Gastrocnemius medialis (tissue), 4 donors: Measurements from ENCODE around the gene RERE. TPM values are rescaled to one million over a fixed set of nuclear protein-coding genes. Genes with fewer than 3 reads are reported as not detected.

Source experiments
- ATAC-seq, 2 donors: fragments of 150-250 bp; one replicate each; pipeline ENCODE4 v1.9.1; 2016
- DNase-seq, 2 donors: peaks; one replicate each; pipeline ENCODE4 v3.0.0-alpha.2; 2019
- H3K27ac ChIP-seq, 4 donors: fragments of 200-600 bp; sonication (generic); 1 replicate in 1 of 4; 2 replicates in 3 of 4; pipeline ENCODE4 v1.5.1; 2016 to 2018; ENCODE audit warnings: mild to moderate bottlenecking in 2 of 4, moderate library complexity in 1 of 4
- H3K27me3 ChIP-seq, 3 donors: fragments of 200-600 bp; sonication (generic) in 2 of 3; 1 replicate in 1 of 3; 2 replicates in 2 of 3; pipeline versions ENCODE4 v1.5.1 to v1.6.0; 2016 to 2019; ENCODE audit warnings: mild to moderate bottlenecking in 1 of 3, moderate library complexity in 1 of 3
- H3K36me3 ChIP-seq, 2 donors: fragments of 200-600 bp; sonication (generic) in 1 of 2; one replicate each; pipeline ENCODE4 v1.5.1; 2017 to 2018
- H3K4me1 ChIP-seq, 2 donors: fragments of 200-600 bp; sonication (generic) in 1 of 2; one replicate each; pipeline ENCODE4 v1.5.1; 2016 to 2017; ENCODE audit warnings: mild to moderate bottlenecking in 2 of 2
- H3K4me3 ChIP-seq, 4 donors: fragments of 200-600 bp; sonication (generic) in 3 of 4; 1 replicate in 1 of 4; 2 replicates in 3 of 4; pipeline ENCODE4 v1.5.1; 2016 to 2019; ENCODE audit warnings: mild to moderate bottlenecking in 2 of 4
- H3K9me3 ChIP-seq, 3 donors: fragments of 200-600 bp; sonication (generic) in 2 of 3; 1 replicate in 1 of 3; 2 replicates in 2 of 3; pipeline ENCODE4 v1.5.1; 2016 to 2019
- POLR2A ChIP-seq, 2 donors: fragments of 450-650 bp; IDR thresholded peaks; one replicate each; pipeline ENCODE4 v1.6.1; 2017; ENCODE audit warnings: antibody characterized with exemption in 2 of 2, mild to moderate bottlenecking in 2 of 2, moderate library complexity in 2 of 2
- in situ Hi-C, 4 donors: fragments of 200-750 bp; cut with MboI; loops; one replicate each; pipeline versions ENCODE4 v1.15.0 to v1.8.0; 2017; ENCODE audit warnings: low sequenced_read_pairs in 4 of 4
- intact Hi-C: fragments of 100-400 bp; cut with DNase I; formaldehyde crosslinking; loops from one replicate; pipeline ENCODE4 v1.15.1; 2023; ENCODE audit warnings: low total_unique reads
- total RNA-seq, 4 donors: library from RNA; depleted of rRNA; stranded (reverse); fragments of >200 nt; gene quantifications; one replicate each; pipeline versions ENCODE4 v1.1.0 to v1.2.3, GENCODE V29; 2016
- TF ChIP-seq, protein P1 (sequence below), 5 experiments: fragments of 450-650 bp in 3 of 5; fragments of 200-600 bp in 2 of 5; sonication (generic) in 2 of 5; IDR thresholded peaks in 4 of 5; conservative IDR thresholded peaks in 1 of 5; 1 replicate in 4 of 5; 2 replicates in 1 of 5; pipeline ENCODE4 v1.5.1; 2016 to 2019; ENCODE audit warnings: antibody characterized with exemption in 5 of 5, mild to moderate bottlenecking in 3 of 5, moderate library complexity in 3 of 5

Gene RERE
- total RNA-seq, 4 donors from 2014 or later: 60.8 to 106 (median 102) TPM

- peak overlapping the region; percentile 39 to 95 (median 74) for H3K27ac ChIP-seq
- no peak for DNase-seq
- ATAC-seq: peak in 1 of 2 donors; percentile 11
- peaks cover 11 to 100% of the 10 kb centered on the region in 2 donors for H3K36me3 ChIP-seq
- H3K27me3 ChIP-seq: no peaks in the 10 kb centered on the region
- in situ Hi-C loops (no loop called here), intact Hi-C loops (no loop called here)
- H3K4me1 ChIP-seq: peaks cover 31 to 39% of the 10 kb centered on the region in 2 donors
- no peaks in the 10 kb centered on the region for H3K9me3 ChIP-seq
- TF ChIP-seq, protein P1, sequence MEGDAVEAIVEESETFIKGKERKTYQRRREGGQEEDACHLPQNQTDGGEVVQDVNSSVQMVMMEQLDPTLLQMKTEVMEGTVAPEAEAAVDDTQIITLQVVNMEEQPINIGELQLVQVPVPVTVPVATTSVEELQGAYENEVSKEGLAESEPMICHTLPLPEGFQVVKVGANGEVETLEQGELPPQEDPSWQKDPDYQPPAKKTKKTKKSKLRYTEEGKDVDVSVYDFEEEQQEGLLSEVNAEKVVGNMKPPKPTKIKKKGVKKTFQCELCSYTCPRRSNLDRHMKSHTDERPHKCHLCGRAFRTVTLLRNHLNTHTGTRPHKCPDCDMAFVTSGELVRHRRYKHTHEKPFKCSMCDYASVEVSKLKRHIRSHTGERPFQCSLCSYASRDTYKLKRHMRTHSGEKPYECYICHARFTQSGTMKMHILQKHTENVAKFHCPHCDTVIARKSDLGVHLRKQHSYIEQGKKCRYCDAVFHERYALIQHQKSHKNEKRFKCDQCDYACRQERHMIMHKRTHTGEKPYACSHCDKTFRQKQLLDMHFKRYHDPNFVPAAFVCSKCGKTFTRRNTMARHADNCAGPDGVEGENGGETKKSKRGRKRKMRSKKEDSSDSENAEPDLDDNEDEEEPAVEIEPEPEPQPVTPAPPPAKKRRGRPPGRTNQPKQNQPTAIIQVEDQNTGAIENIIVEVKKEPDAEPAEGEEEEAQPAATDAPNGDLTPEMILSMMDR (IDR thresholded peaks at IDR 0.05 in 4 of 5, conservative IDR thresholded peaks at IDR 0.05 in 1 of 5): no peak
- no peak for TF ChIP-seq POLR2A (IDR thresholded peaks at IDR 0.05)
- H3K4me3 ChIP-seq: no peak overlapping the region
Measured at GRCh38 chr1:8358897-8359616, 458.4 kb downstream of the RERE start.

- H3K36me3 ChIP-seq: peaks cover 11 to 100% of the 10 kb centered on the region in 2 donors
- in situ Hi-C loops (no loop called here), intact Hi-C loops (no loop called here)
- ATAC-seq (no peak), DNase-seq (no peak)
- no peak overlapping the region for H3K4me3 ChIP-seq
- H3K27me3 ChIP-seq: no peaks in the 10 kb centered on the region
- H3K4me1 ChIP-seq: peaks cover 30 to 38% of the 10 kb centered on the region in 2 donors
- H3K9me3 ChIP-seq: no peaks in the 10 kb centered on the region
- TF ChIP-seq, protein P1 (IDR thresholded peaks at IDR 0.05 in 4 of 5, conservative IDR thresholded peaks at IDR 0.05 in 1 of 5): no peak
- TF ChIP-seq POLR2A (IDR thresholded peaks at IDR 0.05): no peak
- peak overlapping the region; percentile 44 to 95 (median 74) for H3K27ac ChIP-seq
Measured at GRCh38 chr1:8358241-8358896, 459.1 kb downstream of the RERE start.

- no peak overlapping the region for H3K4me3 ChIP-seq
- peak overlapping the region; percentile 44 to 95 (median 74) for H3K27ac ChIP-seq
- H3K4me1 ChIP-seq: peaks cover 27 to 40% of the 10 kb centered on the region in 2 donors
- TF ChIP-seq, protein P1 (IDR thresholded peaks at IDR 0.05 in 4 of 5, conservative IDR thresholded peaks at IDR 0.05 in 1 of 5): no peak
- TF ChIP-seq POLR2A (IDR thresholded peaks at IDR 0.05): no peak
- H3K36me3 ChIP-seq: peaks cover 11 to 99% of the 10 kb centered on the region in 2 donors
- no peak for DNase-seq
- ATAC-seq: no peak
- no peaks in the 10 kb centered on the region for H3K9me3 ChIP-seq
- H3K27me3 ChIP-seq: no peaks in the 10 kb centered on the region
- intact Hi-C loops: no loop called here
- in situ Hi-C loops: no loop called here
Measured at GRCh38 chr1:8357329-8358101, 459.9 kb downstream of the RERE start.

GRCh38 chr1:8356256-8357209 is 460.9 kb downstream of the RERE start:
- ATAC-seq: no peak
- peaks cover 10 to 89% of the 10 kb centered on the region in 2 donors for H3K36me3 ChIP-seq
- peak overlapping the region; percentile 44 to 95 (median 74) for H3K27ac ChIP-seq
- intact Hi-C loops (no loop called here), in situ Hi-C loops (no loop called here)
- H3K4me3 ChIP-seq: no peak overlapping the region
- no peaks in the 10 kb centered on the region for H3K9me3 ChIP-seq
- no peaks in the 10 kb centered on the region for H3K27me3 ChIP-seq
- TF ChIP-seq, protein P1 (IDR thresholded peaks at IDR 0.05 in 4 of 5, conservative IDR thresholded peaks at IDR 0.05 in 1 of 5): no peak
- no peak for TF ChIP-seq POLR2A (IDR thresholded peaks at IDR 0.05)
- H3K4me1 ChIP-seq: peaks cover 32 to 40% of the 10 kb centered on the region in 2 donors
- no peak for DNase-seq
